HG03039 (cell line): Measurements from ENCODE around the gene PGAP6.
"Not testable (repeated sequence)": the region's sequence is repeated elsewhere in the genome, so short reads cannot be mapped to it uniquely, and the experiment has no call there.

Experiments used
- ATAC-seq: cut with Tn5 transposase; IDR thresholded peaks from one replicate; pipeline ENCODE4 v1.9.1; 2021; ENCODE audit warnings: mild to moderate bottlenecking, moderate library complexity; ENCODE audit not compliant: unreplicated experiment

Gene PGAP6, protein sequence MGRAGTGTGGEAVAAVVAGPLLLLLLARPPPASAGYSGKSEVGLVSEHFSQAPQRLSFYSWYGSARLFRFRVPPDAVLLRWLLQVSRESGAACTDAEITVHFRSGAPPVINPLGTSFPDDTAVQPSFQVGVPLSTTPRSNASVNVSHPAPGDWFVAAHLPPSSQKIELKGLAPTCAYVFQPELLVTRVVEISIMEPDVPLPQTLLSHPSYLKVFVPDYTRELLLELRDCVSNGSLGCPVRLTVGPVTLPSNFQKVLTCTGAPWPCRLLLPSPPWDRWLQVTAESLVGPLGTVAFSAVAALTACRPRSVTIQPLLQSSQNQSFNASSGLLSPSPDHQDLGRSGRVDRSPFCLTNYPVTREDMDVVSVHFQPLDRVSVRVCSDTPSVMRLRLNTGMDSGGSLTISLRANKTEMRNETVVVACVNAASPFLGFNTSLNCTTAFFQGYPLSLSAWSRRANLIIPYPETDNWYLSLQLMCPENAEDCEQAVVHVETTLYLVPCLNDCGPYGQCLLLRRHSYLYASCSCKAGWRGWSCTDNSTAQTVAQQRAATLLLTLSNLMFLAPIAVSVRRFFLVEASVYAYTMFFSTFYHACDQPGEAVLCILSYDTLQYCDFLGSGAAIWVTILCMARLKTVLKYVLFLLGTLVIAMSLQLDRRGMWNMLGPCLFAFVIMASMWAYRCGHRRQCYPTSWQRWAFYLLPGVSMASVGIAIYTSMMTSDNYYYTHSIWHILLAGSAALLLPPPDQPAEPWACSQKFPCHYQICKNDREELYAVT

DNA sequence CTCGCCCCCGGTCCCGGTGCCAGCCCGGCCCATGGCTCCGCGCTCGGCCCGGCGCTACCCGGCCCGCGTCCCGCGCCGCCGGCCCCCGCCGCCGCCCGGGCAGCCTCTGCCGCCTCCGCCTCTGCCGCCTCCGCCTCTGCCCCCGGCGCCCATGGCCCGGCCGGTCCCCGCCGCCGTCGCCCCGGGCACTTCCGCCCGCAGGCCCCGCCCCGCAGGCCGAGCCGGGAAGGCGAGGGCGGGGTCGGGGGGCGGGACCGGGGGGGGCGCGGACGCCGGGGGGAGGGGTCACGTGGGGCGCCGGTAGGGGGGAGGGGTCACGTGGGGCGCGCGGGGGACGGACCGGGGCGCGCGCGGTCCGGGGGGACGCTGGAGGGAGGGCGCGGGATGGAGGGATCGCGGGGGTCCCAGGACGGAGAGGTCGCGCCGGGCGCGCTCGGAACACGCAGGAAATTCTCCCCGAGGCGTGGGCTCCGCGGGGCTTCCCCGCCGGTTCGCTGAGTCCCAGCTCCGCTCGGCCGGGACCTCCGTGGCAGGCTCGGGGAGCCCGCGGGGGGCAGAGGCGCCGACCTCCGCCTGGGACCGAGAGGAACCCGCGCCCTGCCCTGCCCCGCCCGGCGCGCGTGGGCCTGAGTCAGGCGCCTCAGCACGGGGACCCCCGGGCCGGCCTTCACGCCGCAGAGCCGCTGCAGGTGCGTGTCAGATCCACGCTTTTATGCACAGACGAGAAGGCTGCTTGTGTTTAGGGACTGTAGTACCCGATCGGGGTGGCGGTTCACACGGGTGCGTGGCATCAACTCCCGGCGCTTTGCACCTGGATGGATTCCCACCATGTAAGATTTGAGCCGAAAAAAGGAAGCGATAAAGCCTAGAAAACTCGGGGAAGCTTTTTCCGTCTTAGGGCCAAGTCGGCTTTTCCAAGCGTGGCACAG is at the start of gene PGAP6:
TSS of gene PGAP6 (minus strand) at position 190 of the 929 bp plus-strand sequence. CDS start at position 33, 157 bp downstream.
- peak; percentile 44 for ATAC-seq

DNA sequence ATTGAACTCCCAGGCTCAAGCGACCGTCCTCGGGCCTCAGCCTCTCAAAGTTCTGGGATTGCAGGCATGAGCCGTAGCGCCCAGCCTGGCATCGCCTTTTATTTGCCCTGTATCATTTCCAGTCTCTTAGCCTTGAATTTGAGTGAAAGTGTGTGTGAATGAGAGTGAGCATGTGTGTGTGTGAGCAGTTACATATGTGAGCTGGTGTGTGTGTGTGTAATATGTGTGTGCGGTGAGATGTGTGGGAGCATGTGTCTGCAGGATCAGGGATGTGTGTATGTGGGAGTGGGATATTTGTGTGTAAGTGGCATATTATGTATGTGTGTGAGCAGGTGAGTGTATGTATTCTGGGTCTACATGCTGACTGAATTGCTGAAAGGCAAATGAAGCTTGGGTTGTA is 49.1 kb upstream of the PGAP6 start:
- no peak for ATAC-seq

DNA sequence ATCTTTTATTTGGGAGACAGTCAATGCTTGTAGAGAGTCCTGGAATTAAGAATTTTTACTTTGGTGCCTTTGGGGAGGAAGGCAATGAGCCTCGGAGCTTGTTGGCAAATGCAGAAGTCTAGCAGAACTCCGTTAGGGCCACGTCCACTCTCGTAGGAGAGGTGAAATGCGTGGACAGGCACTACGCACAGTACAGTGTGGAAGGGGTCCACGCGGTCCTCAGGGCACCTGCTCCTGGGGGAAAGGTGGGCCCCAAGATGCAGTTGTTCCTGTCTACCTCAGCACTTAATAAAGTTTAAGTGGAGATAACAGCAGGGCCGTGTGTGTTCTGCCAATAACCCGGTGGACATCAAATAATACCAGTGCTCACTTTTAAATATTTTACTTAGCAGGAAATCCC is 45.5 kb upstream of the PGAP6 start:
- no peak for ATAC-seq

DNA sequence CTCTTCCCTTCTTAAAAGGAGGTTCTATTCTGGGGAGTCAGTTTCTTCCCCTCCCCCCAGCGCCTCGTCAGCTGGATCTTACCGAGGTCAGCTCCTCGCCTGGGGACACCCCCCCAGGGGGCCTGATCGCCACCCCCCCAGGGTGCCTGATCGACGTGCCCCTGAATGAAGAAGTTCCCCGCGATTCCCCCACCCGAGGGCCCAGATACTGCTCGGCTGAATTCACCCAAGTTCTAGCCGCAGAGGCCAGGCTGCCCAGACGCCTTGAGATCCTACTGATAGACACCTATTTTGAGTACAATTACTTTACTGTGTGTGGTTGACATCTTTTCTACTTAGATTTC is 45.1 kb upstream of the PGAP6 start:
- ATAC-seq, result no peak

DNA sequence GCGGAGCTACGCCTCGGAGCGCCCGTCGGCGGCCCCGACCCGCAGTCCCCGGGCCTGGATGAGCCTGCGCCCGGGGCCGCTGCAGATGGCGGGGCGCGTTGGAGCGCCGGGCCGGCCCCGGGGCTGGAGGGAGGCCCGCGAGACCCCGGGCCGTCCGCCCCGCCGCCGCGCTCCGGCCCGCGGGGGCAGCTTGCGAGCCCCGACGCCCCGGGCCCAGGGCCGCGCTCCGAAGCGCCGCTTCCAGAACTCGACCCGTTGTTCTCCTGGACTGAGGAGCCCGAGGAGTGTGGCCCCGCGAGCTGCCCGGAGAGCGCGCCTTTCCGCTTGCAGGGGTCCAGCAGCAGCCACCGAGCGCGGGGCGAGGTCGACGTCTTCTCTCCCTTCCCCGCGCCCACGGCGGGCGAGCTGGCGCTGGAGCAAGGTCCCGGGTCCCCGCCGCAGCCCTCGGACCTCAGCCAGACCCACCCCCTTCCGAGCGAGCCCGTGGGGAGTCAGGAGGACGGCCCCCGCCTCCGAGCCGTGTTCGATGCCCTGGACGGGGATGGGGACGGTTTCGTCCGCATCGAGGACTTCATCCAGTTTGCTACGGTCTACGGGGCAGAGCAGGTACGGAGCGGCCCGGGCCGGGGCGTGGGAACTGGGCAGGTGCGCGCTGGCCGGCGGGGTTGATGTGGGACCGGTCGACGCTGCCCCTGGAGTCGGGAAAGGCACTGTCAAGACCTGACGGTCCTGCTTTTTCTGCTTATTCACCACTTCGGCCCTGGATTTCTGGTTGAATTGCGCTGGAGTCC is 44.5 kb upstream of the PGAP6 start:
- ATAC-seq, result no peak

DNA sequence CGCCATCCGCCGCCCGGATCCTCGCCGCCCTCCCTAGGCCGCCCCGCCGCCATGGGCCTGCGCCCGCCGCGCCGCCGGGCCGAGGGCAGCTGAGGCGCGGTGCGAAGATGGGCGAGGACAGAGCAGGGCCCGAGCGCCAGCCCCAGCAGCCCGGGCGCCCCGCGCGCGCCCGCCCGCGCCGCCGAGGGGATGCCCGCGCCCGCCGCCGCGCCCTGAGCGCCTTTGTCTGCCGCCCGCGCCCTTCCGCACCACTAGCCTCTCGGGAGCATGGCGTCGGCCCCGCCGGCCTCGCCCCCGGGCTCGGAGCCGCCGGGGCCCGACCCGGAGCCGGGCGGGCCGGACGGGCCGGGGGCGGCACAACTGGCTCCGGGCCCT is 43.9 kb upstream of the PGAP6 start:
- peak; percentile 30 for ATAC-seq

DNA sequence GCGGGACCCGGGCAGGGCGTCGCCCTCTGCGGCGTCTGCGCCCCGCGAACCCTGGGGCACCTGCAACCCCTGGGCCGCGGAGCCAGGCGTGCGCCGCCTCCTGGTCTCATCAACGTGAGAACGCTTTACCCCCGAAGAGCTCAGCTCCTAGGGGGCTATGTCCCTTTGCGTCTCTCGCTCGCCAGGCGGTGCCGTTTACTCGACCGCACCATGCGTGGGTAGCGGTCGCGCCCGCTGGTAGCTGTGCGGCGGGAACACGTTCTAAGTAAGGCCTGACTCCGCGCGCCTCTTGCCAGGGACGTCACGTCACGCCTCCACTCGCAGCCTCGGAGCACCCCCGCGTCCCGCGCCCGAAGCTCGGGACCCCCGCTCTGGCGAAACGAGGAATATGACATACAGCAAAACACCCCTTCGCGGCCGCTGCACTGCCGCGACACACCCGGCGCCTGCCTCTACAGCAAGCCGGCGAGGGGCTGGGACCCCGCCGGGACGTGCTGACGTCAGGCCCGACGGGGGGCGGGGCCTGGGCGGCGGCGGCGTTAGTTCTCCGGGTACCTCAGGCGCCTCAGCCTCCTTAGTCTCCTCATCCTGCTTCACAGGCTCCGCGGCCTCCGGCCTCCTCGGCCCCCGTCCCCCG is 43.4 kb upstream of the PGAP6 start, which contains the start of gene RAB11FIP3:
TSS of gene RAB11FIP3 (plus strand) at position 568 of the 637 bp plus-strand sequence. CDS start 358 bp downstream, outside the sequence.
- ATAC-seq, result peak; percentile 76

DNA sequence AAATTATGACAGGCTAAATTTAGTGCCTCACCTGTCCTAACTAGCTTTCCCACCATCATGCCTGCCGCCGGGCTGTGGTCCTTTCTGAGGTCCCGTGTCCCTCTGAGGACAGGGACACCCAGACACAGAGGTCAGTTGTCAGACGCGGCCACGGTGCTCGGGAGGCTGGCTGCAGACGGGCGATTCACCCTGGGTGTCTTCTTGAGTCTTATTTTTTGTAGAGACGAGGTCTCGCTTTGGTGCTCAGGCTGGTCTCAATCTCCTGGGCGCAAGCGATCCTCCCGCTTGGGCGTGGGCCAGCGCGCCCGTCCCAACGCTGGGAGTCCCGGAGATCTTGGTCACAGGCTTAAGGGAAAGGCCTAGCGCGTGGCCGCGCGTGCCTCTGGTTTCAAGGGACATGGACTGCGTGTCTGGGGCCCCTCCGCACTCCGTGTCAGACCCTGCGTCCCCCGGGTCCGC is 42.9 kb upstream of the PGAP6 start:
- ATAC-seq, result peak; percentile 16

DNA sequence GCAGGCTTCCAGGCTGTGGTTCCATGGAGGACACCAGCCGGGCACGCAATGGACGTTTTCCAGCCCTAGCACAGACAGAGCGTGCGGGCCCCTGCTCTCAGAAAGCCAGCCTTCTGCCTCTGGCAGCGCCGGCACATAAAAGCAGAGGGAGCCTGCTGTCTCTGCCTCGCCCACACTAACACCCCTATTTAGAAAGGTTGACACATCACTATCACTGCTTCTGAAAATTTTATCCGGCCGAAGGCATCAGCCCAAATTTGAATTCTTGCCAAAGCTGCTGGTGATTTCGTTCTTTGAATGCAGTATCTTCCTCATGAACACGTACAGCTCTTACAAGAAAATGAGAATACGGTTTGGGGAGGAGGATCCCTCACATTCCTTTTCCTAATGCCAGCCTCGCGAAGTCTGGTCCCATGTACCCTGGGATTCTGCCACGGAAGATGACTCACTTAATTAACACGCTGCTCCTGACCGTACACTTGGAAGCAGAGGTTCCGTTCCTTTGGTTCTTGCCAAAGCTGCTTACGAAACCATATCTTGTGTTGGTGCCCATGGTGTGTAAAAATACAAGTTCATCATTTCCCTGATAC is 42.4 kb upstream of the PGAP6 start:
- no peak for ATAC-seq

DNA sequence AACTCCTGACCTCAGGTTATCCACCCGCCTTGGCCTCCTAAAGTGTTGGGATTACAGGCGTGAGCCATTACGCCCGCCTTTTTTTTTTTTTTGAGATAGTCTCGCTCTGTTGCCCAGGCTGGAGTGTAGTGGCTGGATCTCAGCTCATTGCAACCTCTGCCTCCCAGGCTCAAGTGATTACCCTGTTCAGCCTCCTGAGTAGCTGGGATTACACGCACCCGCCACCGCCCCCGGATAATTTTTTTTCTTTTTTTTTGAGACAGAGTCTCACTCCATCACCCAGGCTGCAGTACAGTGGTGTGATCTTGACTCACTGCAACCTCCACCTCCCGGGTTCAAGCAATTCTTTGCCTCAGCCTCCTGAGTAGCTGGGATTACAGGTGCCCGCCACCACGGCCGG is 40.4 kb upstream of the PGAP6 start:
- ATAC-seq, result not testable (repeated sequence)

DNA sequence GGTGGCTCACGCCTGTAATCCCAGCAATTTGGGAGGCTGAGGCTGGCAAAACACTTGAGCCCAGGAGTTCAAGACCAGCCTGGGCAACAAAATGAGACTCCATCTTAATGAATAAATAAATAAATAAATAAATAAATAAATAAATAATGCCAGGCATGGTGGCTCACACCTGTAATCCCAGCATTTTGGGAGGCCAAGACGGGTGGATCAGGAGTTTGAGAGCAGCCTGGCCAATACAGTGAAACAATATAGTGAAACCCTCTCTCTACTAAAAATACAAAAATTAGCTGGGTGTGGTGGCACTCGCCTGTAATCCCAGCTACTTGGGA is 33.4 kb upstream of the PGAP6 start:
- ATAC-seq, result not testable (repeated sequence)

DNA sequence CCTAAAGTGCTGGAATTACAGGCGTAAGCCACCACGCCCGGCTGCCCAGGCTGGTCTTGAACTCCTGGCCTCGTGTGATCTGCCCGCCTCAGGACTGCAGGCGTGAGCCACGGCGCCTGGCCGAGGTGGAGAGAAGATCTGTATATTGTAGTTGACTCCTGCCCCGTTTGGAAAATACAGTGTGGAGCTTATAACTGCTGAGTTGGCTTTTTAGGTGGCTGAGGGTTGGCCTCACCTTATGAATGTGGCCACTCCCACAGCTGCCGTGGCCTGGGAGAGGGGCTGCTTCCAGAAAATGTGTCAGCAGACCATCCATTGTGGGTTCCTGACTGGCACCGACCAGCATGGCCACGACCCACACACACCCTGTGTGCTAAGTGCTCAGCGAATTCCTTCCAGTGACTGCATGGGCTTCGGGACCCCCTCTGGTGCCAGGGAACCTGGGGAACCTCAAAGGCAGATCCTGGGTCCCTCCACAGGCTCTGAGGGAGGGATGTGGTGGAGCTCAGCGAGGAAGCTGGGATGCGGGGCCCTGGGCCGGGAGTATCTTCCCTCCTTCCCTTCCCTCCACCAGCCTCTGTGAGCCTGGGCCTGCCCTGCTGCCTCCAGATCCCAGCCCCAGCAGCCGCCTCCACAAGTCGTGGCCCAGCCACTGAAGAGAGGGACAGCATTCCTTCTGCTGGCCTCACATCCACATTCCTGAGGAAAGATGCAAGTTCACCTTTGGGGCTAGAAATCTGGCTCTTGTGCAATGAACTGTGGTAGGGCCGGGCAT is 32.8 kb upstream of the PGAP6 start:
- ATAC-seq, result no peak

DNA sequence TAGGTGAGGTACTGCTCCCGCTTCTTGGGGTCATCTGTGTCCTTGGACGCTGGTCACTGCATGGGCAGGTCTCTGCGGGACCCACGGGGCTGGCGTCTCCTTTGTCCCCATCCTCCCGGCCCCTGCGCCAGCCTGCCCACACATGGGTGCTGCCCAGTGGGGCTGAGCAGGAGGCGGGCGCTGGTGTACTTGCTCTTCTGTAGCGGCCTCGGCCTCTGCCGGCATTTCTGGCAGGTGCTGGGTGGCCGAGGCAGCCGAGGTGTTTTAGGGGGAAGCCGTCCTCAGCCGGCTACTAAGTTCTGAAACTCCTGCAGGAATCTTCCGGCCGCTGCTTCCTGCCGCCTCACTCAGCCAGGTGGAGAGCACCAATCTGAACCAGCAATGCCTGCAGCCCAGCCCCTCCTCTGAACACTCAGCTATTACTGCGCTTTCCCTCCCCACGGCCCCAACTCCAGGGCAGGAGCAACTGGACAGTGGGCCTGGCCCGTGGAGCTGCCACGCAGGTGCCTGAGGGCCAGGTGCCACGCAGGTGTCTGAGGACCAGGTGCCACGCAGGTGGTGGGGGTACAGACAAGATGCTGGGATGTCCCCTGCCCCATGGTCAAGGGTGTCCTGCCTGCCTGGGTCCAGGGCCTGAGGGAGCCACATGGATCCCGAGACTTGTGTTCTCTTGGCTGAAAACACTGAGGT is 29.9 kb upstream of the PGAP6 start:
- ATAC-seq, result no peak

DNA sequence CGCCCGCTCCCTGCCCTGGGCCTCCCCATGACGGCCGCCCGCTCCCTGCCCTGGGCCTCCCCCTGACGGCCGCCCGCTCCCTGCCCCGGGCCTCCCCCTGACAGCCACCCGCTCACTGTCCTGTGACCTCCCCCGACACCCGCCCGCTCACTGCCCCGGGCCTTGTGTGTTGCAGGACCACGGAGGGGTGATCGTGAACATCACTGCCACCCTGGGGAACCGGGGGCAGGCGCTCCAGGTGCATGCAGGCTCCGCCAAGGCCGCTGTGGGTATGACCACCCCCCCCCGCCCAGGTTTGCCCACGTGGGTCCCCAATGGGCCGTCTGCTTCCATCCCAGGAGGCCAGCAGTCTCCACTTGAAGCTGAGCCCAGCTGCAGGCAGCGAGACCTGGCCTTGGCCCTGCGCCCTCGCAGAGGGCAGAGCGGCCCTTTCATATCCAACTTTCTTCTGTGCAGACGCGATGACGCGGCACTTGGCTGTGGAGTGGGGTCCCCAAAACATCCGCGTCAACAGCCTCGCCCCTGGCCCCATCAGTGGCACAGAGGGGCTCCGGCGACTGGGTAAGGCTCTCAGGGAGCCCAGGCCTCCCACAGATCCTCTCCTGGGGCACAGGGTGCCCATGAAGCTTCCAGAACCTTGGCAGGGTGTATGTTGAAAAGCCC is 28.9 kb upstream of the PGAP6 start:
- ATAC-seq, result no peak

DNA sequence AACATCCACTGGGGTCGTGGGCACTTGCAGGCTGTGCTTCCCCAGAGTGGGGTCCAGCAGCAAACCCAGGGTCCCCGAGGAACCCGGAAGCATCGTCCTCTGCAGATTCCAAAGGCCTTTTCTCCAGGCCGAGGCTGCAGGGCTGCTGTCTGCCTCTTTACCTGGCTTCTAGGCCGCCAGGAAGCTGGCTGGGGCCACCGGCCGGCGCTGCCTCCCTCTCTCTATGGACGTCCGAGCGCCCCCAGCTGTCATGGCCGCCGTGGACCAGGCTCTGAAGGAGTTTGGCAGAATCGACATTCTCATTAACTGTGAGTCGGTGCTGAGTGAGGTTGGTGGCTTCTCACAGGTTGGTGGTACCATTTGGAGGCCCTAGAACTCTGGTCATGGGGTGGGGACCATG is 25.5 kb upstream of the PGAP6 start:
- no peak for ATAC-seq

DNA sequence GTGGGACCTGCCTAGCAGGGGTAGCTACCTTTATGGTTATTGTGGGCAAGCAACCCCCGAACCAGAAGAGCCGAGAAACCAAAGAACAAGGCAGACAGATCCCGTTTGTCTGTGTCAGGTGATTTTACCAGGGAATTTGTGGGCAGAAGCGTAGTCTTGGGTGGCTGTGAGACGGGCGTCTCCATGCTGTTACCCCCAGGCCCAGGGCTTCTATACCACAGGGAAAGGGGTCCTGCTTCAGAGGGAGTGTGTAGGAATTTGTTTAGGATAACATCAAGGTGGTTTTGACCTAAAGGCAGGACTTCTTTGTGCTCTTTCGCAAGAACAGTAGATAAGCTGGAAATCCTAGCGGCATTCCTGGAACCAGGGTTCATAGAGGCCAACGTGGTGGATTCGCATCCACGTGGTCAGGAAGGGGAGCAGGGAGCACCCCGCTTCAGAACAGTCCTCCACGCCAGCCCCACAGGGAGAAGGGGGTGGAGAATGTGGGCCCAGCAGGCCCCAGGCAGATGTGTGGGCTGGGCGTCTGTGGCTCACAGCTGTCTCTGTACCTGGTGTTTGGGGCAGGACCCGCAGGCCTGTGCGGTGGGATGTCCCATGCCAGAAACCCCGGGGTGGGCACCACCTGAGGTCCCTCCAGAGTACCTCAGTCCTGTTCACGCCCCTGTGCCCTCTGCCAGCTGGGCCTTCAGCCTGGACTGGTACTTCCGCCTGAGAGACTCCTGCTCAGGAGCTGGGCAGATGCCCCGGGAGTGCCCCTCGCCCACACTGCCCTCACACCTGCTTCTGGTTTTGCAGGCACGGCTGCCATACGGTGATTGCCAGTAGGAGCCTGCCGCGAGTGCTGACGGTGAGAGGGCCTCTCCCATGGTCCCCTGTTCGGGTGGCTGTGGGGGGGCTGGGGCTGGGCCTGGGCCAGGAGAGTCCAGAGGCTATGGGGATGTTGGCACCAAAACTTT is 24.0 kb upstream of the PGAP6 start:
- ATAC-seq, result no peak
